Kidney epithelial cell (primary cell): Measurements from ENCODE around the gene FRY. TPM values are rescaled to one million over a fixed set of nuclear protein-coding genes. Genes with fewer than 3 reads are reported as not detected.
A peak's percentile ranks its signal among the peaks of the same experiment; 100 is the strongest.
"Not testable (repeated sequence)": the region's sequence is repeated elsewhere in the genome, so short reads cannot be mapped to it uniquely, and the experiment has no call there.

Experiments used
- DNase-seq: peaks from one replicate; pipeline ENCODE4 v3.0.0-alpha.2; 2010; ENCODE audit warnings: low read depth
- H3K27me3 ChIP-seq: 2 replicates; pipeline ENCODE4 v1.6.0; 2011; ENCODE audit warnings: low read length; ENCODE audit not compliant: control insufficient read depth, insufficient read depth
- H3K36me3 ChIP-seq: 2 replicates; pipeline ENCODE4 v1.5.1; 2011; ENCODE audit warnings: low read length; ENCODE audit not compliant: control insufficient read depth, insufficient read depth
- H3K4me3 ChIP-seq: 2 replicates; pipeline ENCODE4 v1.5.1; 2011; ENCODE audit warnings: low read depth, mild to moderate bottlenecking, control low read depth, low read length
- CTCF ChIP-seq: IDR thresholded peaks from 2 replicates; pipeline ENCODE4 v1.5.1; 2011; ENCODE audit warnings: mild to moderate bottlenecking, moderate library complexity, low read length, control low read depth, inconsistent platforms; ENCODE audit not compliant: insufficient read depth, poor library complexity, severe bottlenecking
- total RNA-seq: library from RNA; depleted of rRNA; stranded (reverse); fragments of >200 nt; gene quantifications from 2 replicates; pipeline ENCODE4 v1.2.3, GENCODE V29; 2015

The FRY gene
- total RNA-seq, 1 donor from 2014 or later = 6.7 TPM

GRCh38 chr13:31987535-31988170 is 43.9 kb upstream of the FRY start:
- no peak for TF ChIP-seq CTCF
- Histone ChIP-seq H3K36me3 (no peaks in the 10 kb centered on the region), H3K27me3 (no peaks in the 10 kb centered on the region), H3K4me3 (no peak overlapping the region)
- DNase-seq = no peak

- DNase-seq, H3K4me3 ChIP-seq, H3K27me3 ChIP-seq, H3K36me3 ChIP-seq: not testable (repeated sequence)
These were observed 37.2 kb upstream of the FRY start for GRCh38 chr13:31994367-31994766.

GRCh38 chr13:31996601-31997000 is 35.0 kb upstream of the FRY start:
- no peak for TF ChIP-seq CTCF

GRCh38 chr13:31997641-31998040 is 33.9 kb upstream of the FRY start:
- no peaks in the 10 kb centered on the region for H3K27me3 ChIP-seq
- no peaks in the 10 kb centered on the region for H3K36me3 ChIP-seq
- no peak for DNase-seq
- no peak overlapping the region for H3K4me3 ChIP-seq
- no peak for TF ChIP-seq CTCF

More at GRCh38 chr13:31996601-31997000, 35.0 kb upstream of the FRY start:
- no peak for DNase-seq
- H3K27me3 ChIP-seq = no peaks in the 10 kb centered on the region
- H3K4me3 ChIP-seq = no peak overlapping the region
- H3K36me3 ChIP-seq = no peaks in the 10 kb centered on the region

- no peak overlapping the region for H3K4me3 ChIP-seq
- no peaks in the 10 kb centered on the region for H3K27me3 ChIP-seq
- no peak for TF ChIP-seq CTCF
- no peak for DNase-seq
- no peaks in the 10 kb centered on the region for H3K36me3 ChIP-seq
These were observed 33.4 kb upstream of the FRY start for GRCh38 chr13:31998131-31998530.

- H3K4me3 ChIP-seq, H3K36me3 ChIP-seq, H3K27me3 ChIP-seq, DNase-seq: not testable (repeated sequence)
These were observed 30.8 kb upstream of the FRY start for GRCh38 chr13:32000754-32001153.

GRCh38 chr13:32001154-32001768 is 30.3 kb upstream of the FRY start:
- peak; percentile 56 for TF ChIP-seq CTCF
- no peak for DNase-seq
- Histone ChIP-seq H3K36me3 (no peaks in the 10 kb centered on the region), H3K4me3 (no peak overlapping the region), H3K27me3 (no peaks in the 10 kb centered on the region)
